Vagina (tissue), 2 donors: ENCODE data around the gene NRP2.
A peak's percentile ranks its signal among the peaks of the same experiment; 100 is the strongest.

ENCODE experiments used
- POLR2A ChIP-seq, 2 donors: fragments of 450-650 bp; IDR thresholded peaks; one replicate each; pipeline ENCODE4 v1.6.1; 2017; ENCODE audit warnings: antibody characterized with exemption in 2 of 2, mild to moderate bottlenecking in 2 of 2, moderate library complexity in 2 of 2
- POLR2AphosphoS5 ChIP-seq, 2 donors: sonication (generic); formaldehyde crosslinking; IDR thresholded peaks; one replicate each; pipeline ENCODE4 v1.9.0; 2017; ENCODE audit warnings: antibody characterized with exemption in 2 of 2, mild to moderate bottlenecking in 2 of 2, low read depth in 1 of 2; ENCODE audit not compliant: insufficient read depth in 1 of 2
- TF ChIP-seq, protein P1 (sequence below), 3 experiments: fragments of 450-650 bp in 2 of 3; fragments of 200-600 bp in 1 of 3; sonication (generic) in 1 of 3; IDR thresholded peaks; one replicate each; pipeline ENCODE4 v1.5.1; 2017 to 2019; ENCODE audit warnings: antibody characterized with exemption in 3 of 3, mild to moderate bottlenecking in 2 of 3, moderate library complexity in 2 of 3

DNA sequence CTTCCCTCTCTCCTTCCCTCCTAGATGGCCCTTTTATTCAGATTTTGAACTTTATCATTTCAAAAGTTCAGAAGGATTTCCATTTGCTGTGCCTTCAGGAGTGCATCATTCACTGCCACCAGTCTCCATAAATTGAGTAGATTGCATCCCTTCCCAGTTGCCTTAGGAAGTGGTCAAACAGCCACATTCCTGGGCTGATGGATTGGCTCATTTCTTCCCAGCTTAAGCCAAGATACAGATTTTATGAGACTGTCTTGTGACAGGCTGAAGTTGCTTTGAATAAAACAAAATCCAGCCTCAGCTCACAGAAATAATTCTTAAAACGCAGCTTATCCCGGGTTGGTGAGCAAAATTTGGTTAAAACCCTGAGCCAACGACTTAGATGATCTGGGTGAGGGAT, 9.8 kb downstream of the NRP2 start:
- TF ChIP-seq, protein P1, sequence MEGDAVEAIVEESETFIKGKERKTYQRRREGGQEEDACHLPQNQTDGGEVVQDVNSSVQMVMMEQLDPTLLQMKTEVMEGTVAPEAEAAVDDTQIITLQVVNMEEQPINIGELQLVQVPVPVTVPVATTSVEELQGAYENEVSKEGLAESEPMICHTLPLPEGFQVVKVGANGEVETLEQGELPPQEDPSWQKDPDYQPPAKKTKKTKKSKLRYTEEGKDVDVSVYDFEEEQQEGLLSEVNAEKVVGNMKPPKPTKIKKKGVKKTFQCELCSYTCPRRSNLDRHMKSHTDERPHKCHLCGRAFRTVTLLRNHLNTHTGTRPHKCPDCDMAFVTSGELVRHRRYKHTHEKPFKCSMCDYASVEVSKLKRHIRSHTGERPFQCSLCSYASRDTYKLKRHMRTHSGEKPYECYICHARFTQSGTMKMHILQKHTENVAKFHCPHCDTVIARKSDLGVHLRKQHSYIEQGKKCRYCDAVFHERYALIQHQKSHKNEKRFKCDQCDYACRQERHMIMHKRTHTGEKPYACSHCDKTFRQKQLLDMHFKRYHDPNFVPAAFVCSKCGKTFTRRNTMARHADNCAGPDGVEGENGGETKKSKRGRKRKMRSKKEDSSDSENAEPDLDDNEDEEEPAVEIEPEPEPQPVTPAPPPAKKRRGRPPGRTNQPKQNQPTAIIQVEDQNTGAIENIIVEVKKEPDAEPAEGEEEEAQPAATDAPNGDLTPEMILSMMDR (IDR thresholded peaks at IDR 0.05): no peak
- TF ChIP-seq POLR2A (IDR thresholded peaks at IDR 0.05) (no peak), POLR2AphosphoS5 (IDR thresholded peaks at IDR 0.05; ENCODE audit: insufficient read depth in 1 of 2, low read depth in 1 of 2) (peak in 1 of 2 donors; percentile 68)
